Loucy (cell line): ENCODE results near the gene KLHDC8A.

Source experiments
- CTCF ChIP-seq: fragments of 200-600 bp; sonication (generic); conservative IDR thresholded peaks from 2 replicates; pipeline ENCODE4 v1.5.1; 2014; ENCODE audit warnings: mild to moderate bottlenecking, antibody characterized with exemption, low read length
- EZH2phosphoT487 ChIP-seq: fragments of 200-600 bp; IDR thresholded peaks from 2 replicates; pipeline ENCODE4 v1.6.1; 2018; ENCODE audit warnings: antibody characterized with exemption, mild to moderate bottlenecking, moderate library complexity, borderline replicate concordance

- TF ChIP-seq CTCF (no peak), EZH2phosphoT487 (no peak)
Measured at GRCh38 chr1:205351984-205352713, 4.6 kb downstream of the KLHDC8A start.
